Activated T-helper 2 cell treated with anti-CD3 and anti-CD28 coated beads, Interferon-gamma antibody, Interleukin-2, Interleukin-4, amounts not matched to agents 10 μg/mL and 5 μg/mL and 100 μg/mL, durations not matched to agents 14 hours and 24 hours and 36 hours (primary cell): ENCODE measurements around the gene SPATA13. TPM values are rescaled to one million over a fixed set of nuclear protein-coding genes. Genes with fewer than 3 reads are reported as not detected.
"Not testable (repeated sequence)": the region's sequence is repeated elsewhere in the genome, so short reads cannot be mapped to it uniquely, and the experiment has no call there.

Experiments
- DNase-seq: peaks from one replicate; pipeline ENCODE4 v3.0.0; 2021; ENCODE audit warnings: low spot score
- H3K27ac Mint-ChIP-seq: one replicate; pipeline ENCODE4 v1.8.0; 2021; ENCODE audit warnings: mixed read lengths
- H3K27me3 Mint-ChIP-seq: one replicate; pipeline ENCODE4 v1.8.0; 2021; ENCODE audit warnings: low read depth, mixed read lengths
- H3K36me3 Mint-ChIP-seq: one replicate; pipeline ENCODE4 v1.8.0; 2021; ENCODE audit warnings: low read depth, mixed read lengths
- H3K4me1 Mint-ChIP-seq: one replicate; pipeline ENCODE4 v1.8.0; 2021; ENCODE audit warnings: low read depth, mixed read lengths
- H3K4me3 Mint-ChIP-seq: one replicate; pipeline ENCODE4 v1.8.0; 2021; ENCODE audit warnings: low read depth, mild to moderate bottlenecking, moderate library complexity, mixed read lengths
- H3K9me3 Mint-ChIP-seq: one replicate; pipeline ENCODE4 v1.8.0; 2021; ENCODE audit warnings: mixed read lengths
- intact Hi-C: fragments of 100-400 bp; cut with micrococcal nuclease; formaldehyde crosslinking; loops from one replicate; pipeline ENCODE4 v1.15.1; 2023
- total RNA-seq: library from RNA; stranded (reverse); gene quantifications from 2 replicates; pipeline ENCODE4 v1.2.3, GENCODE V29; 2022

The SPATA13 gene
- total RNA-seq = 41.5 and 44.9 TPM in 2 replicates

DNA sequence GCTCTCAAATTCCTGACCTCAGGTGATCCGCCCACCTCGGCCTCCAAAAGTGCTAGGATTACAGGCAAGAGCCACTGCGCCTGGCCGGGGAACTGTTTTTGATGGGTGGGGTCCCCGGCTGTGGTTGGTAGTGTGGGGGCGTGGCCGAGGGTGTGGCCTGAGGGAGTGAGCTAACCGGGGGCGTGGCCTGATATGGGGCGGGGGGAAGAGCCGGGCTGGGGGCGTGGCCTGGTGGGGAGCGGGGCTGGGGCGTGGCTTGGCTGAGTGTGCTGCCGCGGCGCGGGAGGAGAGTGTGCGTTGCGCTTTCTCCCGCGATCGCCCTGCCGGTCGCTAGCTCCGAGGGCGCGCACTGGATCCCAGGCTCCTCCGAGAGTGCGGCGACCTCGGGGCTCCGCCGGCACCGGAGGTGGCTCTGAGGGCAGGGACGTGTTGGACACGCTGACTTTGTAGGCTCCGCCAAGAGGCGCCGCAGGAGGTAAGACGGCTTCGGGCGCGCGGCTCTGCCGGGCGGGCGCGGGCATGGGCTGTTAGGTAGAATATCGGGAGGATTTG is at the start of gene SPATA13:
TSS of gene SPATA13 (plus strand) at position 263 of the 552 bp plus-strand sequence. CDS start 62,210 bp downstream, outside the sequence.
- Mint-ChIP-seq H3K27ac (peak within 1 kb of the TSS; percentile 50), H3K27me3 (peaks cover 17% of the 10 kb centered on the region), H3K9me3 (no peaks in the 10 kb centered on the region), H3K4me3 (peak within 1 kb of the TSS; percentile 90), H3K4me1 (peaks cover 22% of the 10 kb centered on the region), H3K36me3 (peaks cover 11% of the 10 kb centered on the region)
- intact Hi-C loops = loop anchor here (1.0 to 10.0 kb wide), 8 partner anchors 8 to 783 kb away; no protein-coding TSS in a partner anchor
- DNase-seq = peak; percentile 88

DNA sequence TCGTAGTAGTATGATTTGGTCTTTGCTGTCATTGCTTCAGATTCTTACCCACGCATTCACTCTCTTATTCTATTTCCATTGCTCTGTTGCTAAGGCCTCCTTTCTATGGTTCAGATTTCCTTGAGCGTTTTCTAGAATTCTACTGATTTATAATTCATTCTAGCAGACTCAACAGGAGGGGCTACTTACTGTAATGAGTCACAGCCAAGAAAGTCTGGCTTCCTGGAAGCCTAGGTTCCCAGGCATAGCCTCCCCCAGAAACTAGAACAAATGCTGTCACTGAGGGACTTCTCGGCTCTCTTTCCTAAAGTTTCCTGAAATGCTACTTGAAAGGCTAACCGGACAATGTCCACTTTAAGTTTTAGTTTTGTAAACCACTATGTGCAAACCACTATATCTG is 47.7 kb upstream of the SPATA13 start:
- DNase-seq = no peak
- no peak overlapping the region for H3K4me3 Mint-ChIP-seq
- peaks cover 11% of the 10 kb centered on the region for H3K4me1 Mint-ChIP-seq
- H3K9me3 Mint-ChIP-seq = no peaks in the 10 kb centered on the region
- intact Hi-C loops = no loop called here
- peaks cover 33% of the 10 kb centered on the region for H3K27me3 Mint-ChIP-seq
- H3K36me3 Mint-ChIP-seq = no peaks in the 10 kb centered on the region
- no peak overlapping the region for H3K27ac Mint-ChIP-seq

DNA sequence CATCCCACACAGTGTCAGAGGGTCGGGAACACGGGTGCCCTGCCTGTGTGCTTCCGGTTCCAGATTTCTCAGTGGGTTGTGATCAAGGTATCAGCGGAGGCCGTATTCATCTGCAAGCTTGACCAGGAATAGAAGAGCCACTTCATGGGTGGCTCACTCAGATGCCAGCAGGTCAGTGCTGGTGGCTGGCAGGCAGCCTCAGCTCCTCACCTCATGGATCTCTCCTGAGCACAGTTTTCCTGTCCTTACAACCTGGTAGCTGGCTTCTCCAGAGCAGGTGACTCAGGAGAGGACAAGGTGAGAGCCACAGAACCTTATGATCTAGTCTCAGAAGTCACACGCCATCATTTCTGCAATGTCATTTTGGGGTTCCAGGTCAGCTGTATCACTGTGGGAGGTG is 44.8 kb upstream of the SPATA13 start:
- DNase-seq = no peak
- peaks cover 26% of the 10 kb centered on the region for H3K27me3 Mint-ChIP-seq

DNA sequence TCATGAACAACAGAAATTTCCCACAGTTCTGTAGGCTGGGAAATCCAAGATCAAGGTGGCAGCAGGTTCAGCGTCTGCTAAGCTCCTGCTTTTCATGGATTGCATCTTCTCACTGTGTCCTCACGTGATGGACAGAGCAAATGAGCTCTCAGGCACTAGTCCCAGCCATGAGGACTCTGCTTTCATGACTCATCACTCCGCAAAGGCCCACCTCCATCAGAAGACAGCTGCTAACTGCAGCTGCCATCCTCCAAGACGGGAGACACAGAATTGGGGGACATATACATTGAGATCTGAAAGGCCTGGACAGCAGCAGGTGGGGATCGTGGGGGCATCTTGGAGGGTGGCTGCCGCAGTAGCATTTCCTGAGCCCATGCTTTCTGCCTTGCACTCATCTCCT is 44.4 kb upstream of the SPATA13 start:
- intact Hi-C loops = no loop called here
- Mint-ChIP-seq H3K36me3 (no peaks in the 10 kb centered on the region), H3K27me3 (peaks cover 25% of the 10 kb centered on the region)

More for the DNA sequence above, 44.8 kb upstream of the SPATA13 start:
- Mint-ChIP-seq H3K4me1 (peaks cover 27% of the 10 kb centered on the region), H3K9me3 (no peaks in the 10 kb centered on the region), H3K36me3 (no peaks in the 10 kb centered on the region), H3K27ac (no peak overlapping the region), H3K4me3 (no peak overlapping the region)
- intact Hi-C loops = no loop called here

DNA sequence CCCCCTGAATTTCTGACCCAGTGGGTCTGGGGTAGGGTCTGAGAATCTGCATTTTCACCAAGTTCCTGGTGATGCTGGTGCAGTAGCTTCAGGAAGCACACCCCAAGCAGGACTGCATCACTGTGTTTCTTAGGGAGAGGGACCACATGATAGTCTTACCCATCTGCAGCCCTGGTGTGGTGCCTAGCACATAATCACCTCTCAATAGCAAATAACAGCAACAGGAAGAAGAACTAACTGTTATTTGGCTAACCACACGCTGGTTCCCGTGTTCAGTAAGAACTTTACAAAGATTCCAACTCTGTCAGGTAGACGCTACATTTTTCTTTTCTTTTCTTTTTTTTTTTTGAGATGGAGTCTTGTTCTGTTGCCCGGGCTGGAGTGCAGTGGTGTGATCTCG is 41.9 kb upstream of the SPATA13 start:
- Mint-ChIP-seq H3K27me3 (peaks cover 12% of the 10 kb centered on the region), H3K27ac (no peak overlapping the region), H3K4me1 (peaks cover 48% of the 10 kb centered on the region), H3K36me3 (no peaks in the 10 kb centered on the region), H3K4me3 (no peak overlapping the region), H3K9me3 (no peaks in the 10 kb centered on the region)
- no peak for DNase-seq
- intact Hi-C loops = no loop called here

More for the DNA sequence above, 44.4 kb upstream of the SPATA13 start:
- Mint-ChIP-seq H3K4me3 (no peak overlapping the region), H3K4me1 (peaks cover 31% of the 10 kb centered on the region), H3K9me3 (no peaks in the 10 kb centered on the region), H3K27ac (no peak overlapping the region)
- DNase-seq = no peak

DNA sequence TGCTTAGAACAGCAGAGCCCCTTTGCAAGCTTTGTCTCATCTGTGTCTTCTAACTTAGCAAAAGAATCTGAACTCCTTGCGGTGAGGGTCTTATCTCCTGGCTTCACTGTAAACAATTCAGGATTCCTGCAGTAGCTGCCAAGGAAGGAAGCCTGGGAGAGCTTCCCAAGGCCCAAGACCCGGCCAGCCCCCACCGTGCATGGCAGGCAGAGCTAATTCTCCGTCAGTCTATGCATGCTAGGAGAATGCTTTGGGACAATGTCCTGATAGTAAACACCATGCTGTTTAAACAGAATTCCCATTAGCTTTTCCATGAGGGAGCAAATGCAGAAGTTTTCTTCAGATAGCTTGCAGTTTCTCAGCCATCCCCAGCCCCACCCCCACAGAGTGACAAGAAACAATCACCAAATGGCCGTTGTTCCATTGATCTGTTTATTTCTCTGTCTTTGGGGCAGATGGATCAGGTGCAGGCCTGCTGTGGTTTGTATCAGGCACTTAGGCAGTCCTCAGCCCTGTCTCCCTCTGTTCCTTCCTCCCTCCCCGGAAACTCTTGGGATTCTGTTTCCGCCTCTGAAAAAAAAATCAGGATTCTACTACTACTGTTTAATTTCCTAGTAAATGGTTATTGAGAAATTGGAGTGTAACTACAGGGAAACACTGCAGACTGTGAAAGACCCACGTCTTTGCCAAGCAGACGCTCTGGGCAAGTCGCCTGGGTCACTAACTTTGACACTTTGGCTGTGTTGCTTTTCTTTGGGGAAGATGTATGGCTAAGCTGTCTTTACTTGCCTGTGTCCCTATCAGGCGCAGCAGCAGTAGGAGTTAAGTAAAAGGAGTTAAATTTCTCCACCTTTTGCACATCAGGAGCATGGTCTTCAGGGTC is 40.7 kb upstream of the SPATA13 start:
- H3K36me3 Mint-ChIP-seq = no peaks in the 10 kb centered on the region
- H3K4me1 Mint-ChIP-seq = peaks cover 48% of the 10 kb centered on the region
- H3K4me3 Mint-ChIP-seq = no peak overlapping the region
- no peak for DNase-seq
- intact Hi-C loops = no loop called here
- H3K9me3 Mint-ChIP-seq = no peaks in the 10 kb centered on the region
- peaks cover 15% of the 10 kb centered on the region for H3K27me3 Mint-ChIP-seq
- H3K27ac Mint-ChIP-seq = no peak overlapping the region

DNA sequence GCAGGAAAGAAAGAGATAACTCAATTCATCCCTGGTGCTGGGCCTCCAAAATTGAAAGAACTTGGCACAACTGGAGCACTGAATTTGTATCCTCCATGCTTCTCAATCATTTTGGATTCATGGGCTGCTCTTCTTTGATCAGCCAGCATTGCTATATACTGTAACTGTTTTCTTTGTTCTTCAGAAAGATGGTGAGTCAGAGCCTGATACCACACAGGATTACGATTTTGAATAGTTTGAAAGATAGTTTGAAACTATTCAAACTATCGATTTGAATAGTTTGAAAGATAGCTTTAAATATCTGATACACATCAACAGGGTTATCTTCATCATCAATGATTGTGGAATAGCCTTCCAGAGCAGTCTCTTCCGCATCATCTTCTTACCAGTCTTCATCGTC is 38.5 kb upstream of the SPATA13 start:
- H3K4me3 Mint-ChIP-seq, H3K27ac Mint-ChIP-seq, DNase-seq, H3K36me3 Mint-ChIP-seq, H3K9me3 Mint-ChIP-seq: not testable (repeated sequence)
- H3K4me1 Mint-ChIP-seq = peaks cover 57% of the 10 kb centered on the region
- H3K27me3 Mint-ChIP-seq = peaks cover 13% of the 10 kb centered on the region
- intact Hi-C loops = loop anchor here (1.0 kb wide), 1 partner anchor 25 kb away; no protein-coding TSS in a partner anchor

DNA sequence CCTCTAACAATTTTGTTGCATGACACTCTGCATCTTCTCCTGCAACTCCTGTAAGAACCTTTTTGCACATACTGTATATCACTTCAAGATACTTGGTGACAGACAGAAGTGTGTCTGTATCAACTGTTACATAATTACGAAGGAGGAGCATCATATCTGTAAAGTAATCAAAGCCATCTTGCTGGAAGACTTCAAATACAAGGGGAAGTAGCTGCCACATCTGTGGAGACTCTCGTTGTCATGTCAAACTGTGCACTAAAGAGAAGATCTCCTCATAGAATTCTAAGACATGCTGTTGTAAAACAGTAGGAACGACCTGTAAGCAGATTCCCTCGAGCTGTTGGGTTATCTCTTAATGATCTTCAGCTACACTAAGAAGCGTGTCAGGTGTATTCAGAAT is 38.0 kb upstream of the SPATA13 start:
- intact Hi-C loops = loop anchor here (1.0 kb wide), 1 partner anchor 25 kb away; no protein-coding TSS in a partner anchor
- Mint-ChIP-seq H3K27me3 (peaks cover 11% of the 10 kb centered on the region), H3K4me1 (peaks cover 62% of the 10 kb centered on the region), H3K4me3 (no peak overlapping the region), H3K27ac (no peak overlapping the region), H3K9me3 (no peaks in the 10 kb centered on the region), H3K36me3 (no peaks in the 10 kb centered on the region)
- no peak for DNase-seq

DNA sequence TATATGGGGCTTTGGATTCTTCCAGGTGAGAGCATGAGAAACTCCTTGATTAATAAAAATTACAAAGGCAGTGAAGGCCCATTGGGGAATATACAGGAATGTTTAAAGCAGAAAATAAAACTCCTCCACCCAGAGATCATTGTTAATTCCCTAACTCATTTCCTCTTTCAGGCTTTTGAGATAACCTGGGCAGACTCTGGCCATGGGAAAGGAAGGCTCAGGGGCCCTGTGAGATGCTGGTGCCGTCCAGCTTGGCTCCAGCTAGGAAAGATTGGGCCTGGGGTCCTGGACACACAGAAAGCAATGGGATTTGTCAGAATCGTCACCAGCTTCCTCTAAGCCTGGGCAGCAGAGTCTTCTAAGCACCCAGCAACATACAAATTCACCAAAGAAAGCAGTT is 36.8 kb upstream of the SPATA13 start:
- no peak overlapping the region for H3K27ac Mint-ChIP-seq
- no peaks in the 10 kb centered on the region for H3K36me3 Mint-ChIP-seq
- no peaks in the 10 kb centered on the region for H3K9me3 Mint-ChIP-seq
- peaks cover 56% of the 10 kb centered on the region for H3K4me1 Mint-ChIP-seq
- DNase-seq = no peak
- H3K27me3 Mint-ChIP-seq = peaks cover 11% of the 10 kb centered on the region
- intact Hi-C loops = no loop called here
- H3K4me3 Mint-ChIP-seq = no peak overlapping the region

DNA sequence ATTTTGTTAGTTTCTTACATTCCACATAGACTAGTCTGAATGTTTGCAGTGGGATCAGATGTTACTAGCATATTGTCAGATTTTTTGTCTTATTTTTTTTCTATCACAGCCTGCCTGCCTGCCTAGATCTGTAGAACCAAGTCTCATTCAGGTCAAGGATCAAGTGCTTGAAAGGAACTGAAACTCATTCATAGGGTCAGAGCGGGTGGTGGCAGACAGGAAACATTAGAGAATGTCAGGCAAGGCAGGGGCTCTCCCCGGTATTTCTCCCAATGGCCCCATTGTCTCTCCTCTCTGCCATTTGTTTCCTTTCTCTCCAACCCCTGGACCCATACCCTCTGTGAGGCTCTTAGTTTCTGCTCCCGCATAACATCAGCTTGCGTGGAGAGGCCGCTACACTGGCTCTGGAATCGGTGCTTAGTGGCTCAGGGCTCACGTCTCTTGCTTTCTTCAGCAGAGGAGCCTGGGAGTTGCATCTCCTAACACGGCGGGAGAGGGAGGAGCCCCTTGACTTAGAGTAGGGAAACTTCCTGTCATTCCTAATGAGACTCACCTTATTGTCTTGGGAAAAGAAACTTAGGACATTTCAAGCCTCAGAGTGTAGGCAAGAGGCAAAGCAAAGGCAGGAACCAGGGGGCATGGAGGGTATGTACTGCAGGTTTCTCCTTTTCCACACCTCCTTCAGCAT is 35.6 kb upstream of the SPATA13 start:
- H3K9me3 Mint-ChIP-seq = no peaks in the 10 kb centered on the region
- no peaks in the 10 kb centered on the region for H3K36me3 Mint-ChIP-seq
- no peak overlapping the region for H3K4me3 Mint-ChIP-seq
- intact Hi-C loops = loop anchor here (5.0 kb wide), 1 partner anchor 37 kb away; the partner anchor contains the start of gene SPATA13
- H3K27ac Mint-ChIP-seq = no peak overlapping the region
- H3K27me3 Mint-ChIP-seq = peaks cover 11% of the 10 kb centered on the region
- no peak for DNase-seq
- peaks cover 55% of the 10 kb centered on the region for H3K4me1 Mint-ChIP-seq

DNA sequence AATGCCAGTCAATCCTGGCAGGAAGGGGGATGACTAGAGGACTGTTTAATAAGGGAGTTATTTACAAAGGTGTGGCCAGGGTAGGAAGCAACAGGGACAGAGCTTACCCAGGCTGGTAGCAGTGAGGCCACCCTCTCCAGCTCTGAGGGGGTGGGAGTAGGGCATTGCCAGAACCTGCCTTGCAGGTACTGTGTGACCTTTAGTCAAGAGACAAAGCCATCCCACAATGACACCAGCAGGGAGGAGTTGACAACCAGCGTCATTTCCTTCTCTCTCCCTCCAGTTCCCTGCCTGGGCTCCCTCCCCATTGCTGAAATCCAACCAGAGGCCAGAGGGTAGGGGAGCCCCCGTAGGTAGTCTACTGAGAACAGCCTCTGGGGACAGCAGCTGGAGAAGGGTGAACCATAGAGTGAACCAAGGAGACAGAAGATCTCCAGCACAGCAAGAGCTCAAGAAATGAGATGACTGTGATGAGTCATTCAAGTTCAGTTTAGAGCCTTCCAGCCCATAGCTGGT is 33.3 kb upstream of the SPATA13 start:
- no peak for DNase-seq
- peaks cover 12% of the 10 kb centered on the region for H3K9me3 Mint-ChIP-seq
- H3K4me3 Mint-ChIP-seq = no peak overlapping the region
- peaks cover 10% of the 10 kb centered on the region for H3K27me3 Mint-ChIP-seq
- peaks cover 46% of the 10 kb centered on the region for H3K4me1 Mint-ChIP-seq
- intact Hi-C loops = loop anchor here (5.0 kb wide), 1 partner anchor 35 kb away; the partner anchor contains the start of gene SPATA13
- H3K36me3 Mint-ChIP-seq = peaks cover 7% of the 10 kb centered on the region
- H3K27ac Mint-ChIP-seq = no peak overlapping the region

DNA sequence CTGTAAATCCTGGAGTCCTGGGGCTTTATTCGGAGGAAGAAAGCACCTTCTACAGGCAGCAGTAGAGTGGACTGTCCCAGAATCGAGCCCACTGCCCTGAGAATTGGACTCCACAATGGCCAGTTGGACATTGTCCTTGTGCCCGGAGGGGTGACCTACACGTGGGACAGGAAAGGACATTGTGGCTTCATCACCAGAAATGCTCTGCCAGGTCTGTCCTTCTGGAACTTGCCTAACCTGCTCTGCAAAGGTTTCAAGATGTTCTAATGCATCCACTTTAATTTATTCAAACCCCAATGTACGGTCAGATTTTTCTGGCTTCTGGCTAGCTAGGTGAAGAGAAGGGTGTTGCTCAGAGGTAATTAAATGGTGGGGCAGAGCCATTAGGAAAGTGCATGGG is 32.4 kb upstream of the SPATA13 start:
- H3K27me3 Mint-ChIP-seq = peaks cover 9% of the 10 kb centered on the region
- no peak for DNase-seq
- H3K36me3 Mint-ChIP-seq = peaks cover 7% of the 10 kb centered on the region
- no peak overlapping the region for H3K27ac Mint-ChIP-seq
- peaks cover 39% of the 10 kb centered on the region for H3K4me1 Mint-ChIP-seq
- H3K9me3 Mint-ChIP-seq = peaks cover 12% of the 10 kb centered on the region
- intact Hi-C loops = loop anchor here (5.0 kb wide), 1 partner anchor 34 kb away; the partner anchor contains the start of gene SPATA13
- no peak overlapping the region for H3K4me3 Mint-ChIP-seq
